H1 (cell line): Measurements from ENCODE around the gene AAR2. TPM values are rescaled to one million over a fixed set of nuclear protein-coding genes. Genes with fewer than 3 reads are reported as not detected.

Experiments
- CTCF ChIA-PET: fragments of 300-600 bp; sonication (Branson Sonifier 250); formaldehyde crosslinking; loops from one replicate; lab custom pipeline; 2021; ENCODE audit not compliant: partially characterized antibody; lab: Charles Lee
- POLR2A ChIA-PET: fragments of 300-600 bp; sonication (Branson Sonifier 250); formaldehyde crosslinking; loops from one replicate; lab custom pipeline; 2021; ENCODE audit warnings: inconsistent platforms; ENCODE audit not compliant: partially characterized antibody; lab: Charles Lee
- DNase-seq, 2 experiments: peaks; one replicate each; pipeline versions ENCODE4 v3.0.0 to v3.0.0-alpha.2; 2010 to 2022; ENCODE audit warnings: low spot score in 2 of 2, low read depth in 1 of 2, mixed read lengths in 1 of 2
- FAIRE-seq: peaks from 2 replicates; lab custom pipeline; 2011; peaks lifted over from hg19 to GRCh38; lab: Jason Lieb, UNC
- H2AFZ ChIP-seq: 2 replicates; pipeline ENCODE4 v1.8.1; 2012; ENCODE audit warnings: low read length, inconsistent platforms
- H2AK5ac ChIP-seq: 2 replicates; pipeline ENCODE4 v1.6.1; 2013; ENCODE audit warnings: low read depth, low read length
- H2BK120ac ChIP-seq: replicated peaks from 2 replicates; pipeline ENCODE3; 2013; ENCODE audit warnings: low read depth, low read length, inconsistent platforms
- H2BK12ac ChIP-seq: 2 replicates; pipeline ENCODE4 v1.6.1; 2013; ENCODE audit warnings: low read depth, low read length
- H2BK15ac ChIP-seq: 2 replicates; pipeline ENCODE4 v1.6.1; 2013; ENCODE audit warnings: low read length
- H2BK20ac ChIP-seq: 2 replicates; pipeline ENCODE4 v1.6.1; 2013; ENCODE audit warnings: low read length
- H2BK5ac ChIP-seq: 2 replicates; pipeline ENCODE4 v1.6.1; 2013; ENCODE audit warnings: low read depth, low read length
- H3K14ac ChIP-seq: 2 replicates; pipeline ENCODE4 v1.6.1; 2013; ENCODE audit warnings: inconsistent platforms; ENCODE audit not compliant: insufficient read length
- H3K18ac ChIP-seq: 2 replicates; pipeline ENCODE4 v1.6.1; 2013; ENCODE audit warnings: low read length; ENCODE audit errors: extremely low read depth
- H3K23ac ChIP-seq: 2 replicates; pipeline ENCODE4 v1.6.1; 2013; ENCODE audit warnings: inconsistent platforms; ENCODE audit not compliant: insufficient read length
- H3K23me2 ChIP-seq: 2 replicates; pipeline ENCODE4 v1.6.1; 2013; ENCODE audit warnings: low read depth, low read length
- H3K27ac ChIP-seq: 2 replicates; pipeline ENCODE4 v1.6.1; 2011; ENCODE audit warnings: low read depth, low read length, inconsistent platforms
- H3K27me3 ChIP-seq, 4 experiments: replicated peaks in 1 of 4; 1 replicate in 1 of 4; 2 replicates in 3 of 4; pipeline versions ENCODE4 v1.6.1 to v1.8.1; 2011 to 2013; ENCODE audit warnings: low read length in 3 of 4, mild to moderate bottlenecking in 3 of 4, inconsistent platforms in 2 of 4, mixed read lengths in 2 of 4, moderate library complexity in 1 of 4; ENCODE audit not compliant: control insufficient read depth in 3 of 4, insufficient read depth in 3 of 4; ENCODE audit errors: extremely low read depth in 1 of 4
- H3K36me3 ChIP-seq, 4 experiments: 2 replicates each; pipeline versions ENCODE4 v1.6.1 to v1.8.1; 2011 to 2013; ENCODE audit warnings: mild to moderate bottlenecking in 4 of 4, low read length in 3 of 4, moderate library complexity in 2 of 4, control low read depth in 1 of 4, inconsistent platforms in 1 of 4; ENCODE audit not compliant: insufficient read depth in 4 of 4, control insufficient read depth in 2 of 4
- H3K4ac ChIP-seq: replicated peaks from 2 replicates; pipeline ENCODE3; 2013; ENCODE audit warnings: low read length, low read depth, mixed read lengths, inconsistent platforms; ENCODE audit not compliant: insufficient read length
- H3K4me1 ChIP-seq, 4 experiments: replicated peaks in 1 of 4; 1 replicate in 1 of 4; 2 replicates in 3 of 4; pipeline versions ENCODE4 v1.6.1 to v1.8.1; 2011 to 2013; ENCODE audit warnings: low read length in 3 of 4, inconsistent platforms in 2 of 4, mixed read lengths in 1 of 4; ENCODE audit not compliant: insufficient read depth in 4 of 4, control insufficient read depth in 3 of 4
- H3K4me2 ChIP-seq, 2 experiments: 2 replicates each; pipeline versions ENCODE4 v1.6.1 to v1.8.1; 2011 to 2013; ENCODE audit warnings: low read depth in 2 of 2, low read length in 2 of 2, control low read depth in 1 of 2, inconsistent platforms in 1 of 2, mild to moderate bottlenecking in 1 of 2; ENCODE audit not compliant: insufficient read depth in 1 of 2
- H3K4me3 ChIP-seq, 4 experiments: fragments of 200-600, 300-600 bp in 1 of 4; sonication (generic), shearing (Covaris generic), sonication (Bioruptor Twin) in 1 of 4; 2 replicates each; pipeline versions ENCODE4 v1.5.1 to v1.8.1; 2011 to 2016; ENCODE audit warnings: low read length in 4 of 4, low read depth in 3 of 4, control low read depth in 2 of 4, inconsistent platforms in 2 of 4, mild to moderate bottlenecking in 2 of 4, mixed read lengths in 1 of 4, moderate library complexity in 1 of 4; ENCODE audit not compliant: insufficient read depth in 2 of 4; ENCODE audit errors: extremely low read depth in 1 of 4
- H3K56ac ChIP-seq: replicated peaks from 2 replicates; pipeline ENCODE3; 2013; ENCODE audit warnings: low read depth, mild to moderate bottlenecking, mixed read lengths, low read length, inconsistent platforms; ENCODE audit not compliant: insufficient read length
- H3K79me1 ChIP-seq: 2 replicates; pipeline ENCODE4 v1.6.1; 2013; ENCODE audit warnings: low read depth, low read length, control low read depth
- H3K79me2 ChIP-seq, 2 experiments: 2 replicates each; pipeline versions ENCODE4 v1.6.1 to v1.8.1; 2012 to 2013; ENCODE audit warnings: low read length in 2 of 2, mild to moderate bottlenecking in 2 of 2, inconsistent platforms in 1 of 2; ENCODE audit not compliant: insufficient read depth in 2 of 2, control insufficient read depth in 1 of 2
- H3K9ac ChIP-seq, 4 experiments: replicated peaks in 1 of 4; 1 replicate in 1 of 4; 2 replicates in 3 of 4; pipeline versions ENCODE4 v1.6.1 to v1.8.1; 2011 to 2013; ENCODE audit warnings: low read depth in 3 of 4, low read length in 3 of 4, control low read depth in 2 of 4, mild to moderate bottlenecking in 2 of 4, moderate library complexity in 2 of 4, inconsistent platforms in 1 of 4; ENCODE audit errors: extremely low read depth in 1 of 4
- H3K9me3 ChIP-seq, 2 experiments: 2 replicates each; pipeline versions ENCODE4 v1.6.1 to v1.8.1; 2012 to 2013; ENCODE audit warnings: mild to moderate bottlenecking in 2 of 2, moderate library complexity in 2 of 2, control low read depth in 1 of 2, inconsistent platforms in 1 of 2, low read depth in 1 of 2, low read length in 1 of 2, mixed read lengths in 1 of 2; ENCODE audit not compliant: insufficient read depth in 2 of 2
- H4K20me1 ChIP-seq, 2 experiments: replicated peaks in 1 of 2; 2 replicates each; pipeline versions ENCODE3 to v1.8.1; 2011 to 2013; ENCODE audit warnings: inconsistent platforms in 2 of 2, low read length in 2 of 2, mild to moderate bottlenecking in 1 of 2; ENCODE audit not compliant: insufficient read depth in 2 of 2, control insufficient read depth in 1 of 2
- H4K5ac ChIP-seq: 2 replicates; pipeline ENCODE4 v1.6.1; 2013; ENCODE audit warnings: low read length, low read depth, mixed read lengths, inconsistent platforms; ENCODE audit not compliant: insufficient read length
- H4K8ac ChIP-seq: 2 replicates; pipeline ENCODE4 v1.8.0; 2013; ENCODE audit warnings: mild to moderate bottlenecking, moderate library complexity, low read length, inconsistent platforms; ENCODE audit not compliant: insufficient read depth; ENCODE audit errors: extremely low read depth
- H4K91ac ChIP-seq: replicated peaks from 2 replicates; pipeline ENCODE3; 2013; ENCODE audit warnings: low read length, mixed read lengths, inconsistent platforms; ENCODE audit not compliant: insufficient read length
- CHD2 ChIP-seq: IDR thresholded peaks from 2 replicates; pipeline ENCODE4 v1.6.1; 2012; ENCODE audit warnings: low read length, improper control_type of control experiment
- CREB1 ChIP-seq: IDR thresholded peaks from 2 replicates; pipeline ENCODE4 v1.6.1; 2012; ENCODE audit warnings: inconsistent platforms
- HDAC2 ChIP-seq, 2 experiments: fragments of 300-600 bp in 1 of 2; sonication (generic) in 1 of 2; IDR thresholded peaks; 2 replicates each; pipeline ENCODE4 v1.6.1; 2011 to 2012; ENCODE audit warnings: low read depth in 2 of 2, low read length in 2 of 2, mild to moderate bottlenecking in 2 of 2, moderate library complexity in 2 of 2, borderline replicate concordance in 1 of 2, inconsistent platforms in 1 of 2
- KDM5A ChIP-seq: fragments of 200-600 bp; IDR thresholded peaks from 2 replicates; pipeline ENCODE4 v1.7.1; 2012; ENCODE audit warnings: mild to moderate bottlenecking, low read length, inconsistent platforms, mixed read lengths
- POLR2AphosphoS5 ChIP-seq: IDR thresholded peaks from 2 replicates; pipeline ENCODE4 v1.6.1; 2011; ENCODE audit warnings: low read depth, low read length
- SIN3A ChIP-seq, 2 experiments: IDR thresholded peaks in 1 of 2; conservative IDR thresholded peaks in 1 of 2; 2 replicates each; pipeline ENCODE4 v1.6.1; 2011 to 2012; ENCODE audit warnings: low read length in 2 of 2, improper control_type of control experiment in 1 of 2, low read depth in 1 of 2, mild to moderate bottlenecking in 1 of 2
- SP2 ChIP-seq: IDR thresholded peaks from 2 replicates; pipeline ENCODE4 v1.6.1; 2012; ENCODE audit warnings: mild to moderate bottlenecking, low read length, inconsistent platforms
- WGBS, 2 experiments: shearing (Covaris generic) in 1 of 2; methylation state at CpG; one replicate each; pipeline versions ENCODE4 v1.1.6 to v1.1.7; 2013 to 2015; ENCODE audit warnings: low lambda C conversion rate in 2 of 2, mixed read lengths in 2 of 2, inconsistent platforms in 1 of 2, low coverage in 1 of 2, missing lambda C conversion rate in 1 of 2; ENCODE audit not compliant: insufficient replicate concordance in 2 of 2, insufficient coverage in 1 of 2, insufficient read length in 1 of 2; ENCODE audit errors: extremely low coverage in 1 of 2, missing lambda C conversion rate in 1 of 2; 5-methylcytosine and 5-hydroxymethylcytosine counted together
- long read RNA-seq, 2 experiments: library from RNA in 1 of 2; library from capped mRNA in 1 of 2; stranded (forward); transcript quantifications; one replicate each; pipeline ENCODE4 v2.0.0, GENCODE V29; 2021; ENCODE audit warnings: inconsistent platforms in 1 of 2
- polyA minus RNA-seq, 3 experiments: library from RNA; depleted of rRNA, polyadenylated mRNA; stranded (reverse); fragments of >200 nt; gene quantifications; 1 replicate in 2 of 3; 2 replicates in 1 of 3; pipeline ENCODE4 v1.2.3, GENCODE V29; 2011
- polyA plus RNA-seq, 7 experiments: library from polyadenylated mRNA; depleted of rRNA in 3 of 7; stranded (reverse) in 5 of 7; unstranded in 2 of 7; fragments of >200 nt in 5 of 7; fragments of 200-250 nt in 2 of 7; gene quantifications; 1 replicate in 5 of 7; 2 replicates in 1 of 7; 4 replicates in 1 of 7; pipeline versions ENCODE4 v1.2.1 to v1.2.3, GENCODE V29; 2011 to 2013; ENCODE audit warnings: missing spikeins in 2 of 7, mixed read lengths in 2 of 7
- total RNA-seq: library from RNA; stranded (reverse); fragmentation: NEBNext Ultra II Directional; extraction: Animal tissue kit (Norgen Biotek cat#: 25700); gene quantifications from 2 replicates; pipeline ENCODE4 v1.2.1, GENCODE V29; 2021

The AAR2 gene
- total RNA-seq (25.4 and 25.5 TPM in 2 replicates), polyA plus RNA-seq (2011; rRNA removed) (34.7 and 36.1 TPM in 2 replicates), polyA minus RNA-seq (2011; rRNA and poly(A)+ RNA removed) (45.8 and 49.4 TPM in 2 replicates)
- polyA plus RNA-seq (2011; cell fraction: cytosol; rRNA removed), result 31.9 TPM
- 41.5 TPM for polyA plus RNA-seq (2011; cell fraction: nucleus; rRNA removed)
- polyA plus RNA-seq (2012, experiment 1 of 2), result 22.4 to 25.6 TPM (median 25.0 TPM) in 4 replicates
- polyA plus RNA-seq (2012, experiment 2 of 2), result 32.7 TPM
- 20.3 TPM for polyA plus RNA-seq (2013, experiment 1 of 2)
- polyA plus RNA-seq (2013, experiment 2 of 2), result 20.1 TPM
- polyA minus RNA-seq (2011; cell fraction: cytosol; rRNA and poly(A)+ RNA removed), result 16.4 TPM
- polyA minus RNA-seq (2011; cell fraction: nucleus; rRNA and poly(A)+ RNA removed), result 20.7 TPM
- long read RNA-seq, experiment 1, transcript AAR2-201 (4 exons, 2,430 nt), result major isoform, 6 of 35 reads
- long read RNA-seq, experiment 1, partial matches to known transcripts, result 16 of 35 reads
- long read RNA-seq, experiment 1, other reads (novel, unspliced or antisense), result 12 of 35 reads
- long read RNA-seq, experiment 2, transcript AAR2-201 (4 exons, 2,430 nt), result major isoform, 22 of 26 reads
- long read RNA-seq, experiment 2, partial matches to known transcripts, result 2 of 26 reads
- long read RNA-seq, experiment 2, other reads (novel, unspliced or antisense), result 2 of 26 reads

GRCh38 chr20:36235892-36236785, at the start of gene AAR2:
AAR2 (plus strand) TSS chr20:36236478; CDS start chr20:36239869, 3,391 bp downstream.
- POLR2A ChIA-PET, result interaction anchor here (0.6 to 2.9 kb wide), 12 partner anchors 7 to 196 kb away, joined by 3 to 10 read pairs (median 3); no protein-coding TSS in a partner anchor
- CTCF ChIA-PET, result interaction anchor here (0.9 to 4.2 kb wide), 8 partner anchors 8 to 203 kb away, joined by 3 to 21 read pairs (median 5); no protein-coding TSS in a partner anchor
- 0 out of 2 replicates have a peak, but pooled peaks have one; percentile 57 for TF ChIP-seq CHD2
- peak; percentile 37 to 83; a peak in 3 of 4 replicates for TF ChIP-seq SIN3A (conservative IDR thresholded peaks at IDR 0.05 in 1 of 2, IDR thresholded peaks at IDR 0.05 in 1 of 2; ENCODE audit: low read depth in 1 of 2, low read length in 2 of 2)
- peak; percentile 86 for TF ChIP-seq POLR2AphosphoS5
- TF ChIP-seq HDAC2 (IDR thresholded peaks at IDR 0.05; ENCODE audit: borderline replicate concordance in 1 of 2, low read depth in 2 of 2, low read length in 2 of 2), result 0 out of 4 replicates have a peak, but pooled peaks of 1 of the 2 experiments have one; percentile 50
- peak; percentile 77 for TF ChIP-seq CREB1
- peak; percentile 78; the same call in 1 of the 2 replicates for TF ChIP-seq KDM5A
- TF ChIP-seq SP2, result no peak

More at GRCh38 chr20:36235892-36236785, at the start of gene AAR2:
- H3K14ac ChIP-seq, result no peak within 1 kb of the TSS
- peak within 1 kb of the TSS; percentile 54 to 86 (median 70) for H3K9ac ChIP-seq
- 0 out of 2 replicates have a peak, but pooled peaks cover 2% of the 10 kb centered on the region for H3K79me1 ChIP-seq
- H2AFZ ChIP-seq, result peak within 1 kb of the TSS; percentile 99
- peaks cover 2% of the 10 kb centered on the region in 2 experiments for H4K20me1 ChIP-seq
- H3K4ac ChIP-seq, result peak within 1 kb of the TSS; percentile 63
- H2BK15ac ChIP-seq, result 0 out of 2 replicates have a peak within 1 kb of the TSS, but pooled peaks have one; percentile 36
- peak within 1 kb of the TSS; percentile 75 for H3K18ac ChIP-seq
- no peak within 1 kb of the TSS for H2BK120ac ChIP-seq
- 19% methylated on average over 44 of the region's 44 CpGs; no CpG with 5 or more reads in 1 of the 2 experiments for WGBS, 2 experiments
- H2AK5ac ChIP-seq, result no peak within 1 kb of the TSS
- no peaks in the 10 kb centered on the region for H3K27me3 ChIP-seq
- H2BK12ac ChIP-seq, result peak within 1 kb of the TSS; percentile 62
- no peak for FAIRE-seq
- H3K36me3 ChIP-seq, result peaks cover 4 to 14% (median 11%) of the 10 kb centered on the region in 4 experiments; a peak in 6 of 8 replicates
- H3K23me2 ChIP-seq, result peaks cover 10% of the 10 kb centered on the region
- DNase-seq, result peak; percentile 43 to 88
- H4K8ac ChIP-seq, result peak within 1 kb of the TSS; percentile 99
- H3K23ac ChIP-seq, result no peak within 1 kb of the TSS
- H4K5ac ChIP-seq, result peak within 1 kb of the TSS; percentile 96
- H3K4me2 ChIP-seq, result peak within 1 kb of the TSS; percentile 70 to 76
- H3K4me1 ChIP-seq, result peaks cover 0 to 7% (median 5%) of the 10 kb centered on the region in 4 experiments; a peak in 6 of 7 replicates
- peak within 1 kb of the TSS; percentile 67; the same call in 1 of the 2 replicates for H2BK5ac ChIP-seq
- H2BK20ac ChIP-seq, result peak within 1 kb of the TSS; percentile 43; the same call in 1 of the 2 replicates
- H3K79me2 ChIP-seq, result peaks cover 17 to 34% of the 10 kb centered on the region in 2 experiments
- H3K4me3 ChIP-seq, result peak within 1 kb of the TSS; percentile 73 to 92 (median 82)
- H3K27ac ChIP-seq, result peak within 1 kb of the TSS; percentile 74
- H3K9me3 ChIP-seq, result no peaks in the 10 kb centered on the region
- H4K91ac ChIP-seq, result peak within 1 kb of the TSS; percentile 89
- peak within 1 kb of the TSS; percentile 49 for H3K56ac ChIP-seq
